ENCODE data around the gene ELF1. TPM values are rescaled to one million over a fixed set of nuclear protein-coding genes. Genes with fewer than 3 reads are reported as not detected.
A peak's percentile ranks its signal among the peaks of the same experiment; 100 is the strongest.

ELF1 gene
- total RNA-seq, 1 donor from 2014 or later: 28.5 TPM

DNA sequence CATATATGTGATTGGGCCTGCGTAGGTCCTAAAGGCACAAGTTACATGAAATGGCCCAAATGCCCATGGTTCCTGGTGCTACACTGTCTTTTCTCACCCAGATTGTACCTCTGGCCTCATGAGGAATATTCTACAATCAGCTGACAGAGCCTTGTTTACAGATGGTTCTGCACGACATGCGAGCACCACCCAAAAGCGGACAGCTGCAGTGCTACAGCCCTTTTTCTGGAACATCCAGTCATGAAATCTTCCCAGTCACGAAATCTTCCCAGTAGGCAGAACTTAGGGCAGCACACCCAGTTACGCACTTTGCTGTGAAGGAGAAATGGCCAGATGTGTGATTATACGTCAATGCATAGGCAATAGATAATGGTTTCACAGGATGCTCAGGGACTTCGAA lies 7.7 kb upstream of the ELF1 start:
- DNase-seq (ENCODE audit: low read depth): no peak
- no peak for TF ChIP-seq CTCF (conservative IDR thresholded peaks at IDR 0.05; ENCODE audit: low read depth, low read length)
- no peak overlapping the region for H3K4me3 ChIP-seq (ENCODE audit: low read depth, low read length)

- no peak for TF ChIP-seq CTCF (conservative IDR thresholded peaks at IDR 0.05; ENCODE audit: low read depth, low read length)
- DNase-seq (ENCODE audit: low read depth): no peak
- H3K4me3 ChIP-seq (ENCODE audit: low read depth, low read length): no peak overlapping the region
Measured at GRCh38 chr13:41025518-41025917, 6.4 kb upstream of the ELF1 start.

DNA sequence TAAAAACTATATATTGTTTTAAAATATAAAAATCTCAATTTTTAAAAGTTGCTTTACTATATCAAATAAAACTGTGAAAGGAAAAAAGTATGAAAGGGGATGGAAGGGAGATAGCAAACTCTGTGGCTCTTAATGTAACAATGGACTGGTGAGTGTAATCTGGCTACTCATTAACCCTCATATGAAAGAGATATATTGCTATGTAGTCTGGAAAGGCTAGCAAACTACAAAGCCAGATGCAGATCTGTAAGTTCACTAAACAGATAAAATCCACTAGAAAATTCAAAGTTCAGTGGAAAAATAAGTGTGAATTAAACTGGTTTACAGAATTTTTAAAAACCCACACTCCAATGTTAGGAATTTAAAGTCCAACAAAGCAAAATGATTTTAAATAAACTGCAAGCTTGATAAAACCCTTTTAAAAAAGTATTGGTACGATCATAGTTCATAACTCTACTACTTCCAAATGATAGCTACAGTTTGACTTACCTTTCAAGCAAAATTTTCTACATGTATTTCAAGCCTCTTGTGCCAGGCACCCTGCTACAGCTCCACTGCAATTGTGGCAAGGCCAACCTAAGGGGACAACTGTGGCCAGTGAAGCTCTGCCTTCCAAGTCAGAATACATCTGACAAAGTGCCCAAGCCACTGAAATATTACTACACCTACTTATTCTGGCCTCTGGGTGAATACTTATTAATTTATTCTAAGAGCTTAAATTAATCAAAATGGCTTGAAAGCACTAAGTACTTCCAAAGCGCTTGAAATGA lies 647 bp upstream of the ELF1 start:
- no peak for DNase-seq (ENCODE audit: low read depth)
- TF ChIP-seq CTCF (conservative IDR thresholded peaks at IDR 0.05; ENCODE audit: low read depth, low read length): no peak
- peak overlapping the region; percentile 59 for H3K4me3 ChIP-seq (ENCODE audit: low read depth, low read length)

DNA sequence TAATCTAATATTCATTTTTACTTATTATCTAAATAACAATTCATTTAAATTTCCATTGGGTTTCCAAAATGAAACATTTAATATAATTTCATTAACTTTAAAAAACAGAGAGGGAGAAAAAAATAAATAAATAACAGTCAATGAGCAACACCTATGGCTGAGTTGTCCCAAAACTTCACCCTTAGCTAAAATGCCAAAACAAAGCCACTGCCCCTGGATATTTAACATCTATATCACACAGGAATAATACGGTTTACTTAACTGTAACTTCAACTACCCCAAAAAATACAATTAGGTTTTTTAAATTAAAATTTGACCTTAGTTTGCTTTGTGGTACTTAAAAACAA lies 541 bp downstream of the ELF1 start:
- H3K4me3 ChIP-seq (ENCODE audit: low read depth, low read length): peak overlapping the region; percentile 59
- no peak for DNase-seq (ENCODE audit: low read depth)
- TF ChIP-seq CTCF (conservative IDR thresholded peaks at IDR 0.05; ENCODE audit: low read depth, low read length): no peak

GRCh38 chr13:41017817-41018601 lies 1.1 kb downstream of the ELF1 start:
- no peak for DNase-seq (ENCODE audit: low read depth)
- H3K4me3 ChIP-seq (ENCODE audit: low read depth, low read length): peak overlapping the region; percentile 59
- TF ChIP-seq CTCF (conservative IDR thresholded peaks at IDR 0.05; ENCODE audit: low read depth, low read length): no peak

DNA sequence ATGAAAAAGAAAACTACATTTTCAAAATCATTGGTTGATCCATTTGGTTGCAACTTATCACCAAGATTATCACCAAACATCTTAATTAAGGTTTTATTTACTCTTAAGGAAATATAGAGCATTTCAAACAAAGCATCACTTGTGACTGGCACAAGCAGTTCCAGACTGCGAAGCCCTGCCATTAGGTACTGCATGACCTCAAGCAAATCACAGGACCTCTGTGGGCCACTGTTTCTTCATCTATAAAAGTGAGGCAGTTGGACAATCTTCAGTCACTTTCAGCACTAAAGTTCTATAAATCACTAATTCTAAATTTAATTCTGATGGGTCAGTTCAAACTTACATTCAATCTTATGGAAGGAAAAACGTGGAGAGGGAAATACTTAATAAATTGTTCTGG lies 2.0 kb downstream of the ELF1 start:
- no peak for TF ChIP-seq CTCF (conservative IDR thresholded peaks at IDR 0.05; ENCODE audit: low read depth, low read length)
- DNase-seq (ENCODE audit: low read depth): no peak
- peak overlapping the region; percentile 59 for H3K4me3 ChIP-seq (ENCODE audit: low read depth, low read length)

Measured in epithelial cell of proximal tubule (primary cell).